DMS 273 (cell line): ENCODE data around the gene NUDT16L1.

Experiments used
- DNase-seq: peaks from one replicate; lab custom pipeline; 2025; ENCODE audit not compliant: unreplicated experiment; lab: John Stamatoyannopoulos, UW

The NUDT16L1 gene

DNA sequence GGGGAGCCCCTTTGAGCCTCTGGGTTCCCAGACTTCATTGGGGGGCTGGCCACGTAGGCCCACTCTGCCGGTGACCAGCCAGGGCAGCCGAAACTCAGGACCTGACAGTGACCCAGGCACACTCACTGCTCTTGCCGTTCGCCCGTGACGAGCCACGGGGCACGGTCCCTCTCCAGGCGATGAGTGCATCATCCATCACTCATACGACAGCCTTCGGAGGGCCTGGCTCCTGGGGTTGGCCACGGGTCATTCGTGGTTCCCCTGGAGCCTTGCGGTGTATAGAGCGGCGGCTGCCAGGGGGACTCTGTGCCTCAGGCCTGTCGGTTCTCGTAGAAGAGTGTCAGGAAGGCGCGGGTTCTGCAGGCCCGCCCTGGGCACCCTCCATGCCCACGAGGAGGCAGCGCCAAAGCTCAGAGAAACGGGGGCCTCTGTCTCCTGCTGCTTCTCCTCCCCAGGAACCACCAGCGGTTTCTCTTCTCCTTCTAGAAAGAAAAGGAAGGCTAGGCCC lies 11.2 kb upstream of the NUDT16L1 start:
- no peak for DNase-seq

GRCh38 chr16:4682616-4683254 lies 10.6 kb upstream of the NUDT16L1 start:
- DNase-seq: peak; percentile 36

DNA sequence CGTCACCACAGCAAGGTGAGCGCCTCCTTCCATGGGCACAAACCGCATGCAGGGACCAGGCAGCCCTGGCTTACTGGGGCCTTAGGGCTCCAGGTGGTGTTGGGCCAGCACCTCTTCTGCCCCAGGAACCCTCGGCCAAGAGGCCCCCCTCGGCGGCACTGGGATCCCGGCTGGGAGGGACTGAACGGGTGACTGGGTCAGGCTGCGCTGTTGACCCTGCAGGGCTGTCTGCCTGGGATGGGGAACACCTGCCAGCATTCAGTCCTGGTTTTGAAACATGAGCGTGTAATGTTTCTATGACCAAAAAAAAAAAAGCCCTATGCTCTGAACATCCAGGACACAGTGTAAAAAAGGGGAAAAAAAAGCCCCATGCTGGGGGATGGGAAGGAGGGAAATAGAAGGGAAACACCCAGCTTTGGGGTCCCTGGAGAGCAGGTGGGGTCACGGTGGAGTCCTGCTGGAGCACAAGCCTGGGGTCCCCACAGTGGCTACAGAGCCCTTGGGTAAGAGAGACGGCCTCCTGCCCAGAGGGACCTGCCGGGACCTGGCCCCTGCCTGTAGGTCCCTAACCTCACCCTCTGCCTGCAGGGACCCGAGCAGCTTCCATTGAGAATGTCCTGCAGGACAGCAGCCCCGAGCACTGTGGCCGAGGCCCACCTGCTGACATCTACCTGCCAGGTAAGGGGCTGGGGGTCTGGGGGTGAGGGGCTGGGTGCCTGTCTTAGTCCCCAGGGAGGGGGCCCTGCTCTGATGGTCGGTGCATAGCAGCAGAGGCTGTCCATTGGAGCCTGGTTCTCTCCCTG lies 9.9 kb upstream of the NUDT16L1 start:
- no peak for DNase-seq

GRCh38 chr16:4684058-4684715 lies 9.2 kb upstream of the NUDT16L1 start:
- DNase-seq: no peak

DNA sequence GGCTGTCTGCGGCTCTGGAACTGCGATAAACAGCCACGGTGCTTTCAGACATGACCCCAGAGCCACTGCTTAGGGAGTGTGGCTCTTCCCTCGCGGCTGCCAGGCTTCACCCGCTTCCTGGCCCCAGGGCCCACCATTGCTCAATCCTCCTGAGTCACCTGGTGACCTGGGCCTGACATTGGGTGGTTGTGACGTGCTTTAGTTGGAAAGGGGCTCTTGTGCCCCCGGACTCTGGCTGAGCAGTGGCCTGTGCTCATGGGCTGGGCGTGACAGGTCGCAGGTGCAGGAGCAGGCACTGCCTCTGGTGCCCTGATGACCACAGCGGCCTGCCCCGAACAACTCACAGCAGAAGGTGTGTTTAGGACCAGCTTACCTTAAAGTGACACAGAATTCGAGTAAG lies 8.6 kb upstream of the NUDT16L1 start:
- DNase-seq: no peak

GRCh38 chr16:4685292-4685691 lies 8.1 kb upstream of the NUDT16L1 start:
- DNase-seq: no peak

GRCh38 chr16:4685776-4686496 lies 7.4 kb upstream of the NUDT16L1 start:
- DNase-seq: no peak

- DNase-seq: no peak
These were observed 6.7 kb upstream of the NUDT16L1 start for GRCh38 chr16:4686497-4687210.

DNA sequence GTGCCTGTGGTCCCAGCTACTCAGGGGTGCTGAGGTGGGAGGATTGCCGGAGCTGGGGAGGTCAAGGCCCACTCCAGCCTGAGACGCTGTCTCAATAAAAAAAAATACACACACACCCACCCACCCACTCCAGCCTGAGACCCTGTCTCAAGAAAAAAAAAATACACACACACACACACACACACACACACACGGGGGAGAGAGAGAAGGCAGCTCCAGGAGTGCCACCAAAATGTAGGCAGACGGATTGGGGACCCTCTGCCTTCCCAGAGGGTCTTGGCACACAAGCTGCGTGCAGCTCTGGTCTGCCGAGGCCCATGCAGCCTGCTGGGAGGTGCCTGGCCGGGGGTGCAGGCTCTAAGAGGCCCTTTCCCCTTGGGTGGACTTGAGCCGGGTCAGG lies 5.9 kb upstream of the NUDT16L1 start:
- DNase-seq: no peak

DNA sequence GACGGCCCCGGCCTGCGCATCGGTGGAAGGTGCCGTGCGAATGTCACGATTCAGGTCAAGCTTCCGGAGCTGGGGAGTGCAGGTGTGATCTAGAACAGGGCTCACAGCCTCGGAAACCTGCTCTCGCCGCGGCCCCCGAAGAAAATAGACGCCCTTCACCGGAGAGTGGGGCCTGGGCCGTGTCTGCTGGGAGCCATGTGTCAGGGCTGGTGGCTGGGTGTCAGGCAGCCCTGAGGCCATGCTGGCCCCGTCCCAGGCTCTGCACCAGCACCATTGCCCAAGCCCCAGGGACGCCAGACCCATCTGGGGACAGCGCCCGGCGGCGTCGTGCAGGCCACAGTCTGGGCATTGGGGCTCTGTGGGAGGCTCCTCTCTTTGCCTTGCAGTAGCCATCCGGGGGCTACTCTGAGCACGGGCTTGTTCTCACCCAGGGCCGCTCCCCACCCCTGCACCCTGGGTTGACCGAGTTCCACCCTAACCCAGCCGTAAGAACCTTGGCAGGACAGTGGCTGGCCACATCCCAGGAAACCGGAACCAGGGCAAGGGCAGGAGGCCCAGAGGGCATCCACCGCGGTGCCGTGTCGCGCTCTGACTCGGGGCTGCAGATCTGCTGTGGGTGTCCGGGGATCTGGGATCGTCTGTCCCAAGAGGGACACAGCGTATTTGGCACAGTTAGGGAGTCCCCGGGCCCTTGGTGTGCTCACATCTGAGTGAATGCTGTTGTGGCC lies 5.3 kb upstream of the NUDT16L1 start:
- DNase-seq: no peak

GRCh38 chr16:4688674-4689045 lies 4.7 kb upstream of the NUDT16L1 start:
- no peak for DNase-seq

DNA sequence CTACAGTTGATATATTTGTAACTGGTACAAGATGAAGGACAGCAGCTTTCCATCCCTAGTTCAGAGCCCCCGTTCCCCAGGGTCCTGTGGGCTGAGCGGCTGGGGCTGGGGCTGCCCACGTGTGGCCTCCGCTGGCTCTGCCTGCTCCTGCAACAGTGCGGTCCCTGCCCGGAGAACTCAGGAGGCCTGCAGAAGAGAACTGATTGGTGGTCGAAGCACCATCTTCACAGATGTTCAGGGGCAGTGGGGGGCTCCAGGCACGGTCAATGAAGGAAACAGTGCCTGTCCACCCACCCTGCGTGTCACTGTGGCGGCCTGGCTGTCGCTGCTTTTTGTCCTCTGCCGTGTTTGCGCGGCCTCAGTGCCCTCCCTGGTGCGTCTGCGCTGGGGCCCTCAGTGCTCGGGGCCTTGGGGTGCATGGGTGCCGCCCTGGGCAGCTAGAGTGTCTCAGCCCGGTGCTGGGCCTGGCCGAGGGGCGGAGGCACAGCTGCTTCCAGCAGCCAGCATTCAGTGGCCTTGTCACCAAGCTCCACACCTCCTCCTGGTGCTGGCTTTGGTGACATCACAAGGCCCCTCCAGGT lies 4.2 kb upstream of the NUDT16L1 start:
- no peak for DNase-seq

- DNase-seq: no peak
These were observed 3.3 kb upstream of the NUDT16L1 start for GRCh38 chr16:4689864-4690704.

DNA sequence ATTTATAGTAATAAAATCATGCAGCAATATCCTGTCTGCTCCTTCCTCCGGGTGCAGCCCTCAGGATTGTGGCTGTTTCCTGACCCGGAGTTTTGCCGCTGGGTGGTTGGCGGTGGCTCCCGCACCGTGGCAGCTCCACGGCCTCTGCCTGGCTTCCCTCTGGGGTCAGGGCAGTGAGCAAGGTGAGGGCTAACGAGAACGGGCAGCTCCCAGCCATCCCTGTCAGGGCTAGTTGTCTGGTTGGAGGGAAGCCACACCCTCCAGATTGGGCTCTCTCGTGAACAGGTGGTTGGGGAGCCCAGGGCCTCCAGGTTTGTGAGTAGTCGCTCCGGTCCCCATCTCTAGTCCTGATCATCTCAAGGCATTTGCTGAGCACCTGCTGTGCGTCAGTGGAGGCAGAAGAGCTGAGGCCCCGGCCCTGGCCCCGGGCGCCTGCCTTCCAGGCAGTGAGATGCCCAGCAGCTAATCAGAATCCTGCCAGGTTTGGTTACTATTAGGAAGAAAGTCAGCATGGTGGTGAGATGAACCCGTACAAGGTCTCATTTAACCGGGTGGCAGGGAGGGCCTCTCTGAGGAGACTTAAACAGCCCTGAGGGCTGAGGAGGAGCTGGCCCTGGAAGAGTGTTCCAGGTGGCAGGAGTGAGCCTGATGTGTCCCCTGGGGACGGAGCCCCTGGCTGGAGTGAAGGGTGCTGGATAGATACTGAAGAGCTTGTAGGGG lies 2.3 kb upstream of the NUDT16L1 start:
- peak; percentile 60 for DNase-seq

GRCh38 chr16:4691666-4692412 lies 1.5 kb upstream of the NUDT16L1 start:
- DNase-seq: no peak

GRCh38 chr16:4692460-4693295 lies 684 bp upstream of the NUDT16L1 start:
- DNase-seq: peak; percentile 66
